Measurements from ENCODE around the gene FZR1. TPM values are rescaled to one million over a fixed set of nuclear protein-coding genes. Genes with fewer than 3 reads are reported as not detected.
"Not testable (repeated sequence)": the region's sequence is repeated elsewhere in the genome, so short reads cannot be mapped to it uniquely, and the experiment has no call there.

FZR1 gene
- polyA plus RNA-seq, 1 donor from 2014 or later, result 19.2 TPM

DNA sequence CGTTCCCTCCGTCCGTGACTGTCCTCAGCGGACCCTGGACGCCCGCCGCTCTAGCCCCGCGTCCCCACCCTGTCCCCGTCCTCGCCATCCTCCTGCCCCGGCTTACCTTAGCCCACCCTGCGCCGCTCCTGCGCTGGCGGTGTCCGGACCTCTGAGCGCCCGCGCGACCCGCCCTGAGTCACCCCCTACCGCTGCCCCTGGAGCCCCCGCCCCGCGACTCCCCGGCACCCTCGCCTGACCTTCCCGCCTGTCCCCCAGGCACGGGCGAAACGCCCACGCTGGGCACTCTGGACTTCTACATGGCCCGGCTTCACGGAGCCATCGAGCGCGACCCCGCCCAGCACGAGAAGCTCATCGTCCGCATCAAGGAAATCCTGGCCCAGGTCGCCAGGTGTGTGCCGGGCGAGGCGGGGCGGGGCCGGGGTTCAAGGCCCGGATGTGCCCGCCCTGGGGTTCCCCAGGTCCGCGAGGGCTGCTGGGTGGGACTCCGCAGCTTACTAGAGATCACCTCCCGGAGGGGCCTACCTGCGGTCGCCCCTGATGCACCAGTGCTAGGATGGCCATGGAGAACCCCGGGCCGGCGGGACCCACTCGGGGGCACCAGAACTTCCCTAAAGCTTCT lies 71.7 kb downstream of the FZR1 start:
- Mint-ChIP-seq H3K4me1 (peaks cover 3 to 5% (median 4%) of the 10 kb centered on the region in 3 donors), H3K9me3 (no peaks in the 10 kb centered on the region), H3K27ac (no peak overlapping the region), H3K4me3 (no peak overlapping the region), H3K36me3 (peaks cover 7% of the 10 kb centered on the region), H3K27me3 (peaks cover 1% of the 10 kb centered on the region)

DNA sequence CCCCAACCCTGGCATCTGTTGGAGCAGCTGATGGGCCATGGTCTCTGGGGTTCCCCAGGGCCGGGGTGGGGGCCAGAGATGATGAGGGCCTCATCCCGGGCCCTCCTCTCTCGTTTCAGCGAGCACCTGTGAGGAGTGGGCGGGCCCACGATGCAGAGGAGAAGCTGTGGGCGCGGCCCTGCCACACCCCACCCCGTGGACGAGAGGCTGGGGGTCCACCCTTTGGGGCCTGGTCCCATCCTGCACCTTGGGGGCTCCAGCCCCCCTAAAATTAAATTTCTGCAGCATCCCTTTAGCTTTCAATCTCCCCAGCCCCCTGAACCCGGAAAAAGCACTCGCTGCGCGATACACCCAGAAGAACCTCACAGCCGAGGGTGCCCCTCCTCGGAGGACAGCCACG lies 72.3 kb downstream of the FZR1 start:
- Mint-ChIP-seq H3K4me3 (no peak overlapping the region), H3K27me3 (peaks cover 1% of the 10 kb centered on the region)

DNA sequence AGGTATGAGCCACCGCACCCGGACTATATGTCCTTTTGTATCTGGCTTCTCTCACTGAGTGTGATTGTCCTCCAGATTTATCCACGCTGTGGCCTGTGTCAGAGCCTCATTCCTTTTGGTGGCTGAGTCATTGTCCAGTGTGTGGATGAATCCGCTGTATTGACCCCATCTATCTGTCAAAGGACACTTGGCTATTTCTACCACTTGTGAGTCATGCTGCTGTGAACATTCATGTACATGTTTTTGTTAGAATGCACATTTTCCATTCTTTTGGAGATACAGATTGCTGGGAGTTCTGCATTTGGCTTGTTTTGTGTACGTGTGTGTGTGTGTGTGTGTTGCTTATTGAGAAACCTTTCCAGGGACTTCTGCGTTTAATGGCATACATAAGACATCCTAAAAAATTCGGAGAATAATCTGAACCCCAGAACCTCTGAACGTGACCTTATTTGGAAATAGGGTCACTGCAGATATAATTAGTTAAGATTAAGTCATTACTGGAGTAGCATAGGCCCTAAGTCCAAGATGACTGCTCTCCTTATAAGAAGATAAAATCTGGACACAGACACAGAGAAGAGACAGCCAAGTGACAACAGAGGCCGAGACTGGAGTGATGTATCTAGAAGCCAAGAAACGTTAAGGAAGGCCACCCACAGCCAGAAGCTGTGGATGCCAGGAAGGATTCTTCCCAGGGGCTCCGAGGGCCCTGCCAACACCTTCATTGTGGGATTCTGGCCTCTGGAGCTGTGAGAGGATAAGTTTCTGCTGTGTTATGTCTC lies 74.2 kb downstream of the FZR1 start:
- Mint-ChIP-seq H3K36me3 (peaks cover 3% of the 10 kb centered on the region), H3K4me3 (peak overlapping the region in 1 of 4 donors; percentile 57), H3K4me1 (peaks cover 1 to 2% (median 1%) of the 10 kb centered on the region in 3 donors), H3K9me3 (no peaks in the 10 kb centered on the region), H3K27ac (no peak overlapping the region), H3K27me3 (peaks cover 1% of the 10 kb centered on the region)

More for the DNA sequence above, 72.3 kb downstream of the FZR1 start:
- Mint-ChIP-seq H3K36me3 (peaks cover 7% of the 10 kb centered on the region), H3K9me3 (no peaks in the 10 kb centered on the region), H3K27ac (no peak overlapping the region), H3K4me1 (peaks cover 3 to 5% (median 4%) of the 10 kb centered on the region in 3 donors)

DNA sequence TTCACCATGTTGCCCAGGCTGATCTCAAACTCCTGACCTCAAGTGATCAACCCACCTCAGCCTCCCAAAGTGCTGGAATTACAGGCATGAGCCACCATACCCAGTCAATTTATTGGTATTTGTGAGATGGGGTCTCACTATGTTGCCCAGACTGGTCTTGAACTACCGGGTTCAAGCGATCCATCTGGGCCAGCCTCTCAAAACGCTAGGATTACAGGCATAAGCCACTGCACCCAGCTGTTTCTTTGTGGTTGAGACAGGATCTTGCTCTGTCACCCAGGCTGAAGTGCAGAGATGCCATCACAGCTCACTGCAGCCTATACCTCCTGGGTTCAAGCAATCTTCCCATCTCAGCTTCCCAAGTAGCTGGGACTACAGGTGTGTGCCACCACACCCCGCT lies 75.7 kb downstream of the FZR1 start:
- not testable (repeated sequence) for H3K9me3 Mint-ChIP-seq, H3K4me3 Mint-ChIP-seq, H3K27ac Mint-ChIP-seq, H3K36me3 Mint-ChIP-seq, H3K27me3 Mint-ChIP-seq, H3K4me1 Mint-ChIP-seq

DNA sequence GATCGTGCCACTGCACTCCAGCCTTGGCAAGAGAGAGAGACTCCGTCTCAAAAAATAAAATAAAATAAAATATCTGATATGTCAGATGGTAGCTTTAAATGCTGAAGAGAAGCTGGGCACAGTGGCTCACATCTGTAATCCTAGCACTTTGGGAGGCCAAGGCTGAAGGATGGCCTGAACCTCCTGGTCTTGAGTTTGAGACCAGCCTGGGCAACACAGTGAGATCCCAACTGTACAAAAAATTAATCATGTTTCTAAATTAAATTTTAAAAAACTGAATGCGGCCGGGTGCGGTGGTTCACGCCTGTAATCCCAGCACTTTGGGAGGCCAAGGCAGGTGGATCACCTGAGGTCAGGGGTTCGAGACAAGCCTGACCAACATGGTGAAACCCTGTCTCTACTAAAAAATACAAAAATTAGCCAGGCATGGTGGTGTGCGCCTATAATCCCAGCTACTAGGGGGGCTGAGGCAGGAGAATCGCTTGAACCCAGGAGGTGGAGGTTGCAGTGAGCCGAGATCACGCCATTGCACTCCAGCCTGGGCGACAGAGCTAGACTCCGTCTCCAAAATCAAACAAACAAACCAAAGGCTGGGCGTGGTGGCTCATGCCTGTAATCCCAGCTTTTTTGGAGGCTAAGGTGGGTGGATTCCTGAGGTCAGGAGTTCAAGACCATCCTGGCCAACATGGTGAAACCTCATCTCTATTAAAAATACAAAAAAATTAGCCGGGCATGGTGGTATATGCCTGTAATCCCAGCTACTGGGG lies 78.1 kb downstream of the FZR1 start:
- H3K4me3 Mint-ChIP-seq, H3K27ac Mint-ChIP-seq, H3K27me3 Mint-ChIP-seq, H3K9me3 Mint-ChIP-seq, H3K36me3 Mint-ChIP-seq, H3K4me1 Mint-ChIP-seq: not testable (repeated sequence)

DNA sequence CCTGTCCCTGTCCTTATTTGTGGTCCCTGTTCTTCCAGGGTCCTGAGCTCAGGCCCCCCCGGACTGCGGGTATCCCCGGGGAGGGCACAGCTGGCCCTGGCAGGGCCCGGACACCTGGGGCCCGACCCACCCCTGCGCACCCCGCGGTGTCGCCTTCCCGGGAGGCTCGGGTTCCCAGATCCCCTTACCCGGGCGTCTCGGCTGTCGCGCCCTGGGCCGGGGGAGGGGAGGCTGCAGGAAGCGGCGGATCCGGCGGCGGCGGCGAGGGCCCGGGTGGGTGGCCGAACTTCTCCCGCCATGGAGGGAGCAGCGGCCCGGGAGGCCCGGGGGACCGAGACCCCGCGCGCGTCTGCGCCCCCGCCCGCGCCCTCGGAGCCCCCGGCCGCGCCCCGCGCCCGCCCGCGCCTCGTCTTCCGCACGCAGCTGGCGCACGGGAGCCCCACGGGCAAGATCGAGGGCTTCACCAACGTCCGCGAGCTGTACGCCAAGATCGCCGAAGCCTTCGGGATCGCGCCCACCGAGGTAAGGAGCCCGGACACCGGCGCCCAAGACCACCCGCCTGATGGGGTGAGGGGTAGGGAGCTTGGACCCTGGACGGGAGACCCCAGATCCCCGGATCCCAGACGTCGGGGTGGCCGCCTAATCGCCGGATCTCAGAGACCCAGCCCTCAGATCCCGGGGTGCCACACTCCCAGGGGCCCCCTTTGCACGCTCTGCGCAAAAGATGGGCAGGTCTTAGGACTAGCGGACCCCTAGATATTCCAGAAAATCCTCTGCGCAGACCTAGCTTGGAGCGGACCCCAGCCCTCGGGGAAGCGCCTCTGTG lies 79.4 kb downstream of the FZR1 start, which contains the start of gene GIPC3:
Gene GIPC3, plus strand, starts transcription at position 178 of the 826 bp plus-strand sequence. Its CDS starts 120 bp downstream, at position 298.
- Mint-ChIP-seq H3K9me3 (no peaks in the 10 kb centered on the region), H3K4me1 (no peaks in the 10 kb centered on the region), H3K27ac (no peak within 1 kb of the TSS), H3K4me3 (peak within 1 kb of the TSS in 1 of 4 donors; percentile 37), H3K36me3 (peaks cover 2% of the 10 kb centered on the region), H3K27me3 (peaks cover 4% of the 10 kb centered on the region)

DNA sequence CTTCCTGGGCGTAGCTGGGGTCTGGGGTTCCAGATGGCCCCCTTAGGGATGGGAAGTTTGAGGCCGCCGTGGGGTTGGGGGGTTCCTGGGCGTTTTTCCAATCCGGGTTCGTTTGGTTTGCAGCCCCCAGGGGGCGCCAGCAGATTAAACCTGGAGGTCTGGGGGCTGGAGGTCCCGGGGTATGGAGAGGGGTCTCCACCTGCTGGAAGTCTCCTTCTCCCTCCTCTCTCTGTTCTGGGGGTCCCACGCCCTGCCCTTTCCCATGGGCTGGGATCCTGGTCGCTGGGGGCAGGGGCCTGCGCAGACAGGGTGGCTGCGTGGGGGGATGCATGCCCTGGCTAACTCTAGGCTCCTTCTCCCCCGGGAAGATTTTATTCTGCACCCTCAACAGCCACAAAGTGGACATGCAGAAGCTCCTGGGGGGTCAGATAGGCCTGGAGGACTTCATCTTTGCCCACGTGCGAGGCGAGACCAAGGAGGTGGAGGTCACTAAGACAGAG lies 80.1 kb downstream of the FZR1 start:
- H3K4me3 Mint-ChIP-seq, result peak overlapping the region in 1 of 4 donors; percentile 37
- H3K27ac Mint-ChIP-seq, result no peak overlapping the region
- H3K9me3 Mint-ChIP-seq, result no peaks in the 10 kb centered on the region
- H3K4me1 Mint-ChIP-seq, result no peaks in the 10 kb centered on the region
- peaks cover 4% of the 10 kb centered on the region for H3K27me3 Mint-ChIP-seq
- no peaks in the 10 kb centered on the region for H3K36me3 Mint-ChIP-seq

DNA sequence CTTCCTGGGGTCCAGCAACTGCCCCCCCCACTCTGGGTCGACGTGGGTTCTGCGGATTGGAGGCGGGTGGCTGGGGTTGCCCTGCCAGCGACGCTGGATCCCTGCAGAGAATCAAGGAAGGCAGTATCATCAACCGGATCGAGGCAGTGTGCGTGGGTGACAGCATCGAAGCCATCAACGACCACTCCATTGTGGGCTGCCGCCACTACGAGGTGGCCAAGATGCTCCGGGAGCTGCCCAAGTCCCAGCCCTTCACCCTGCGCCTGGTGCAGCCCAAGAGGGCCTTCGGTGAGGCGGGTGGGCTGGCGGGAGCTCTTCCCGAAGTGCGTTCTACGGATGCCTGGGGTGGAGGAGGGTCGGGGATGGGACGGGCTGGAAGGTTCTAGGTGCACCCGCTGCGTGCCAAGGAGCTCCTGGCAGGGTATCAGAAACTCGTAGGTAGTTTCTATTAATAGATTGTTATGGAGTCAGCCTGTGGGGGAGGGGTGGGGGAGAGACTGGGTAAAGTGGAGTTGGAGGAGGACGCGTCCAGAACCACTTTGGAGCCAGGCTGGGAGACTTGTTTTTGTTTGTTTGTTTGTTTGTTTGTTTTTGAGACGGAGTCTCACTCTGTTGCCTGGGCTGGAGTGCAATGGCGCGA lies 80.7 kb downstream of the FZR1 start:
- H3K36me3 Mint-ChIP-seq, result no peaks in the 10 kb centered on the region
- peak overlapping the region in 1 of 4 donors; percentile 17 for H3K4me3 Mint-ChIP-seq
- peaks cover 4% of the 10 kb centered on the region for H3K27me3 Mint-ChIP-seq
- no peaks in the 10 kb centered on the region for H3K9me3 Mint-ChIP-seq
- no peak overlapping the region for H3K27ac Mint-ChIP-seq
- H3K4me1 Mint-ChIP-seq, result no peaks in the 10 kb centered on the region

Other genes starting within 250 kb of the FZR1 start
- gene NFIC, start 139.7 kb upstream of the FZR1 start, polyA plus RNA-seq, result 12.8 TPM
- gene SMIM24, start 25.8 kb upstream of the FZR1 start, polyA plus RNA-seq, result not detected
- gene SMIM44, start 22.9 kb upstream of the FZR1 start, polyA plus RNA-seq, result not detected
- gene DOHH, start 5.6 kb upstream of the FZR1 start, polyA plus RNA-seq, result 16.3 TPM
- not detected for gene TEKTIP1, start 32.9 kb downstream of the FZR1 start, polyA plus RNA-seq
- gene MFSD12, start 51.3 kb downstream of the FZR1 start, polyA plus RNA-seq, result 51.9 TPM
- gene HMG20B, start 66.6 kb downstream of the FZR1 start, polyA plus RNA-seq, result 49.3 TPM
- gene GIPC3, start 79.2 kb downstream of the FZR1 start, polyA plus RNA-seq, result not detected
- 3.3 TPM for gene TBXA2R, start 100.6 kb downstream of the FZR1 start, polyA plus RNA-seq
- gene CACTIN, start 120.5 kb downstream of the FZR1 start, polyA plus RNA-seq, result 20.6 TPM
- gene PIP5K1C, start 194.2 kb downstream of the FZR1 start, polyA plus RNA-seq, result 11.5 TPM
- 4.9 TPM for gene TJP3, start 202.1 kb downstream of the FZR1 start, polyA plus RNA-seq

All from IgD-negative memory B cell (primary cell).